Mucosa of gallbladder (tissue), 1 donor: Measurements from ENCODE around the gene CREBBP. TPM values are rescaled to one million over a fixed set of nuclear protein-coding genes. Genes with fewer than 3 reads are reported as not detected.
A peak's percentile ranks its signal among the peaks of the same experiment; 100 is the strongest.

Experiments
- DNase-seq: peaks from one replicate; pipeline ENCODE4 v3.0.0-alpha.2; 2020; ENCODE audit warnings: low spot score
- total RNA-seq: library from RNA; stranded (reverse); gene quantifications from one replicate; pipeline ENCODE4 v1.2.1, GENCODE V29; 2021
- donor health status: DM: no; HTN: no; CAD: no.

CREBBP gene
- total RNA-seq, 1 donor from 2014 or later, result 74.6 TPM

GRCh38 chr16:3825103-3825502, 55.4 kb downstream of the CREBBP start:
- DNase-seq, result no peak

- DNase-seq, result no peak
These were observed 56.3 kb downstream of the CREBBP start for GRCh38 chr16:3824121-3824795.

- DNase-seq, result no peak
These were observed 57.1 kb downstream of the CREBBP start for GRCh38 chr16:3823427-3823826.

GRCh38 chr16:3822366-3823045, 58.0 kb downstream of the CREBBP start:
- no peak for DNase-seq

GRCh38 chr16:3821184-3821583, 59.3 kb downstream of the CREBBP start:
- DNase-seq, result no peak

GRCh38 chr16:3819746-3820724, 60.5 kb downstream of the CREBBP start:
- DNase-seq, result peak; percentile 48

GRCh38 chr16:3819175-3819527, 61.4 kb downstream of the CREBBP start:
- no peak for DNase-seq

- no peak for DNase-seq
These were observed 64.2 kb downstream of the CREBBP start for GRCh38 chr16:3816326-3816725.

- no peak for DNase-seq
These were observed 65.8 kb downstream of the CREBBP start for GRCh38 chr16:3814755-3815154.

GRCh38 chr16:3812469-3813172, 67.9 kb downstream of the CREBBP start:
- no peak for DNase-seq

GRCh38 chr16:3810818-3811217, 69.7 kb downstream of the CREBBP start:
- DNase-seq, result no peak

GRCh38 chr16:3810198-3810664, 70.3 kb downstream of the CREBBP start:
- DNase-seq, result no peak

GRCh38 chr16:3808308-3809063, 72.0 kb downstream of the CREBBP start:
- no peak for DNase-seq

- DNase-seq, result no peak
These were observed 72.9 kb downstream of the CREBBP start for GRCh38 chr16:3807425-3808123.

GRCh38 chr16:3804426-3805016, 76.0 kb downstream of the CREBBP start:
- DNase-seq, result no peak

GRCh38 chr16:3800477-3801270, 79.8 kb downstream of the CREBBP start:
- no peak for DNase-seq

GRCh38 chr16:3800019-3800418, 80.5 kb downstream of the CREBBP start:
- no peak for DNase-seq

GRCh38 chr16:3799354-3799753, 81.2 kb downstream of the CREBBP start:
- no peak for DNase-seq

GRCh38 chr16:3798838-3799237, 81.7 kb downstream of the CREBBP start:
- DNase-seq, result no peak
